Gastroesophageal sphincter (tissue), 4 donors: Measurements from ENCODE around the gene LEKR1. TPM values are rescaled to one million over a fixed set of nuclear protein-coding genes. Genes with fewer than 3 reads are reported as not detected.

Experiments
- ATAC-seq: fragments of 150-250 bp; one replicate; pipeline ENCODE4 v1.9.1; 2016; ENCODE audit warnings: mild to moderate bottlenecking, moderate library complexity
- H3K27ac ChIP-seq, 4 donors: fragments of 200-600 bp; sonication (generic) in 3 of 4; 1 replicate in 3 of 4; 2 replicates in 1 of 4; pipeline ENCODE4 v1.5.1; 2016 to 2019
- H3K27me3 ChIP-seq: fragments of 200-600 bp; sonication (generic); one replicate; pipeline ENCODE4 v1.5.1; 2019
- H3K36me3 ChIP-seq, 2 donors: fragments of 200-600 bp; sonication (generic); one replicate each; pipeline ENCODE4 v1.5.1; 2019; ENCODE audit warnings: control low read depth in 1 of 2
- H3K4me1 ChIP-seq, 3 donors: fragments of 200-600 bp; sonication (generic); 1 replicate in 2 of 3; 2 replicates in 1 of 3; pipeline ENCODE4 v1.5.1; 2016 to 2019; ENCODE audit warnings: control low read depth in 2 of 3
- H3K4me3 ChIP-seq, 2 donors: fragments of 200-600 bp; sonication (generic); one replicate each; pipeline ENCODE4 v1.5.1; 2019; ENCODE audit warnings: mild to moderate bottlenecking in 1 of 2, moderate library complexity in 1 of 2
- H3K9me3 ChIP-seq, 3 donors: fragments of 200-600 bp; sonication (generic); one replicate each; pipeline ENCODE4 v1.5.1; 2017 to 2019; ENCODE audit warnings: control low read depth in 2 of 3
- EP300 ChIP-seq: sonication (generic); formaldehyde crosslinking; IDR thresholded peaks from one replicate; pipeline ENCODE4 v1.6.1; 2017; ENCODE audit warnings: antibody characterized with exemption, mild to moderate bottlenecking
- POLR2A ChIP-seq, 2 donors: fragments of 450-650 bp; IDR thresholded peaks; one replicate each; pipeline ENCODE4 v1.6.1; 2017; ENCODE audit warnings: antibody characterized with exemption in 2 of 2, mild to moderate bottlenecking in 2 of 2, moderate library complexity in 1 of 2
- POLR2AphosphoS5 ChIP-seq: sonication (generic); formaldehyde crosslinking; IDR thresholded peaks from one replicate; pipeline ENCODE4 v1.6.1; 2017; ENCODE audit warnings: antibody characterized with exemption
- WGBS, 2 donors: methylation state at CpG; one replicate each; pipeline ENCODE4 v1.1.5; 2018; ENCODE audit warnings: low coverage in 1 of 2; 5-methylcytosine and 5-hydroxymethylcytosine counted together
- total RNA-seq, 4 donors: library from RNA; depleted of rRNA; stranded (reverse); fragments of >200 nt; gene quantifications; one replicate each; pipeline ENCODE4 v1.1.0, GENCODE V29; 2016
- TF ChIP-seq, protein P1 (sequence below), 4 experiments: fragments of 200-600 bp in 2 of 4; fragments of 450-650 bp in 2 of 4; sonication (generic) in 1 of 4; IDR thresholded peaks; one replicate each; pipeline ENCODE4 v1.5.1; 2017 to 2019; ENCODE audit warnings: antibody characterized with exemption in 4 of 4, mild to moderate bottlenecking in 2 of 4, moderate library complexity in 2 of 4

The LEKR1 gene
- total RNA-seq, 4 donors from 2014 or later, result 2.7 TPM; not detected in 3

DNA sequence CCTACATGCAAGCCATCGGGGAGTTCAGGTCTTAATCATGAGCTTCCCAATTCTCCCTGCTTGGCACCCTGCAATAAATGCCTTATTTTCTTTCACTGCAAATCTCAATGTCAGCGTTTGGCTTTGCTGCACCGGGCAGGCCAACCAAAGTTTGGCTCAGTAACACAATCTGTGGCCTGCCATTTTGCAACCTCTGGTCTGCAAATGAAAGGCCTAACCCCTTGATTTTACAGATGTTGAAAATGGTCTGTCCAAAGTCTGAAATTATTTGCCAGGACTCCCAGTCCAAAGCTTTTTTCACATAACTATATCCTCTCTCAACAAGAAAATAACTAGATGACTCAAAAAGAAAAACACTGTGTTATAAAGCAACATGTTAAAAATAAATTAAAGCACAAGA is 34.0 kb upstream of the LEKR1 start:
- Histone ChIP-seq H3K27ac (no peak overlapping the region), H3K9me3 (no peaks in the 10 kb centered on the region), H3K4me1 (no peaks in the 10 kb centered on the region), H3K36me3 (peaks cover 0 to 6% of the 10 kb centered on the region in 2 donors), H3K4me3 (no peak overlapping the region), H3K27me3 (no peaks in the 10 kb centered on the region)
- no peak for ATAC-seq
- 84 to 85% methylated on average over 3 of the region's 3 CpGs for WGBS, 2 donors
- TF ChIP-seq, protein P1, sequence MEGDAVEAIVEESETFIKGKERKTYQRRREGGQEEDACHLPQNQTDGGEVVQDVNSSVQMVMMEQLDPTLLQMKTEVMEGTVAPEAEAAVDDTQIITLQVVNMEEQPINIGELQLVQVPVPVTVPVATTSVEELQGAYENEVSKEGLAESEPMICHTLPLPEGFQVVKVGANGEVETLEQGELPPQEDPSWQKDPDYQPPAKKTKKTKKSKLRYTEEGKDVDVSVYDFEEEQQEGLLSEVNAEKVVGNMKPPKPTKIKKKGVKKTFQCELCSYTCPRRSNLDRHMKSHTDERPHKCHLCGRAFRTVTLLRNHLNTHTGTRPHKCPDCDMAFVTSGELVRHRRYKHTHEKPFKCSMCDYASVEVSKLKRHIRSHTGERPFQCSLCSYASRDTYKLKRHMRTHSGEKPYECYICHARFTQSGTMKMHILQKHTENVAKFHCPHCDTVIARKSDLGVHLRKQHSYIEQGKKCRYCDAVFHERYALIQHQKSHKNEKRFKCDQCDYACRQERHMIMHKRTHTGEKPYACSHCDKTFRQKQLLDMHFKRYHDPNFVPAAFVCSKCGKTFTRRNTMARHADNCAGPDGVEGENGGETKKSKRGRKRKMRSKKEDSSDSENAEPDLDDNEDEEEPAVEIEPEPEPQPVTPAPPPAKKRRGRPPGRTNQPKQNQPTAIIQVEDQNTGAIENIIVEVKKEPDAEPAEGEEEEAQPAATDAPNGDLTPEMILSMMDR (IDR thresholded peaks at IDR 0.05), result no peak
- TF ChIP-seq POLR2A (IDR thresholded peaks at IDR 0.05) (no peak), EP300 (no peak), POLR2AphosphoS5 (no peak)

DNA sequence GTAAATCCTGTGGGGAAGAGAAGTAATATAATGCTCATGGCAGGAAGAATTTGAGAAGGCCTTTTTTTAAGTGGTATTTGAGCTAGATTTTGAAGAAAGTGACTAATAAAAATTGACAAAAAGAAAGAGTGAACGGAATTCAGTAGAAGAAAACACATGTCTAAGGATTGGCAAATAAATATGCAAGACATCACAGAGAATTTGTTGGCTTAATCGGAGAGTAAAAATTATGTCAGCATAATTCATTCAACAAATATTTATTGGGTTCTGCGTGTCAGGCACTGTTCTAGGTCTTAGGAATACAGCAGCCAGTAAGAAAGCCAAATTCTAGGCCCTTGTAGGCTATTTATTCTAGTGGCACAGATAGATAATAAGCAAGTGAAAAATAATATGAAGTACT is 33.6 kb upstream of the LEKR1 start:
- H3K27ac ChIP-seq, result no peak overlapping the region
- H3K9me3 ChIP-seq, result no peaks in the 10 kb centered on the region
- no peak overlapping the region for H3K4me3 ChIP-seq
- ATAC-seq, result no peak
- WGBS, 2 donors, result 53 to 62% methylated on average over 3 of the region's 3 CpGs
- no peaks in the 10 kb centered on the region for H3K27me3 ChIP-seq
- H3K36me3 ChIP-seq, result peaks cover 0 to 6% of the 10 kb centered on the region in 2 donors
- no peaks in the 10 kb centered on the region for H3K4me1 ChIP-seq
- TF ChIP-seq POLR2A (IDR thresholded peaks at IDR 0.05), result no peak

DNA sequence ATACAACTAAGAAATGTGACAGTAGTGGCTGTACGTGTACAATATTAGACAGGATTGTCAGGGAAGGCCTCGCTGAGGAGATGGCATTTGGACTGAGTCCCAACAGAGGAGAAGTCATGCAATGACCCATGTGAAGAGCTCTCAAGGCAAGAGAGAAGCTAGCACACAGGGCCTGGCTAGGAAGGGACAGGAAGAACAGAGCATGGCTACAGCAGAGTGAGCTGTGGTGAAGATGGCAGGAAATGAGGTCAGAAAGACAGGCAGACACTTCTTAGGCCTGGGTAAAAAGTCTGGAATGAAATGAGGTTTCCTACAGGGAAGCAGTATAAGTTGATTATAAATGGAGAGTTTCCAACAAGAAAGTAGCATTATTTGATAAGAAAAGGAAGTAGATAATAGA is 33.2 kb upstream of the LEKR1 start:
- ATAC-seq, result no peak
- 81% methylated on average over 2 of the region's 2 CpGs; no CpG with 5 or more reads in 1 of the 2 donors for WGBS, 2 donors

DNA sequence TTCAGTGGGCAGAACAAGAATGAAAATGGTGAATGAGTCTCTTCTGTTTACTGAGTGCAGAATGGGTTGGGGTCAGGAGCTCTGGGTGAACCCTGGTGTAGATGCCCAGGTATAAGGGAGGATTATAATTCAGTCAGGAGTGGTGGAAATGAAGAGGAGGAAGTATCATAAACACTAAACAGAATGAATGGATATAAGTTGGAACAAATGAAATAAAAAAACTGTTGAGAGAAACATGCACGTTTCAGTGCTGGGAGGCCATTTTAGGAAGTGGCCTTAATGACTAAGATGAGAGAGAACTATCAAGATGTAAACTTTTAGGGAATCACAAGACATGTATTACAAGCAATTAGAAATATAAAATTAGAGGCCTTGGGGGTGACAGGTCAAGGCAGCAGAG is 32.8 kb upstream of the LEKR1 start:
- no peaks in the 10 kb centered on the region for H3K9me3 ChIP-seq
- no peak overlapping the region for H3K4me3 ChIP-seq
- H3K27ac ChIP-seq, result no peak overlapping the region
- no peaks in the 10 kb centered on the region for H3K36me3 ChIP-seq
- TF ChIP-seq POLR2A (IDR thresholded peaks at IDR 0.05), result no peak
- no peak for TF ChIP-seq EP300
- TF ChIP-seq, protein P1 (IDR thresholded peaks at IDR 0.05), result no peak
- no peak for TF ChIP-seq POLR2AphosphoS5
- H3K4me1 ChIP-seq, result no peaks in the 10 kb centered on the region
- WGBS, 2 donors, result 54% methylated on average over 1 of the region's 1 CpG; no CpG with 5 or more reads in 1 of the 2 donors
- no peak for ATAC-seq
- H3K27me3 ChIP-seq, result no peaks in the 10 kb centered on the region

More for the DNA sequence above, 33.2 kb upstream of the LEKR1 start:
- Histone ChIP-seq H3K4me3 (no peak overlapping the region), H3K27ac (no peak overlapping the region), H3K4me1 (no peaks in the 10 kb centered on the region), H3K27me3 (no peaks in the 10 kb centered on the region), H3K36me3 (peaks cover 0 to 4% of the 10 kb centered on the region in 2 donors), H3K9me3 (no peaks in the 10 kb centered on the region)
- TF ChIP-seq POLR2A (IDR thresholded peaks at IDR 0.05) (no peak), EP300 (no peak), POLR2AphosphoS5 (no peak)
- TF ChIP-seq, protein P1 (IDR thresholded peaks at IDR 0.05), result no peak

DNA sequence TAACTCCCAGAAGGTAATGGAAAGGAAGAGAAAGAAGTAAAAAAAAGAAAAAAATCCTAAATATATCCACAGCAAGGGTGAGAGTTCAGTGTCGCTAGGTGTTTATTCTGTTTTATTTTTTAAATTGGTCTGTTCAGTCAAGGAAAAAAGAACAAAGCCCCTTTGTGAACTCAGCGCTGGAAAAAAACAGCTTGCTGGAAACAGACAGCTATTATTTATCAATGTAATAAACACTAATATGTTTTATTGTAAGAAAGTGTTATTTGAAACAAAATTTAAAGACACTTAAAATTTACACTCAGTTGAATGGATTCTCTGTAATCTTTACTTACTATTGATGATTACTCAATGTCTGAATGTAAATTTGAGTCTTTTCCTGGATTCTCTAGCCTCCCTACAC is 32.3 kb upstream of the LEKR1 start:
- Histone ChIP-seq H3K27me3 (no peaks in the 10 kb centered on the region), H3K36me3 (no peaks in the 10 kb centered on the region), H3K4me1 (no peaks in the 10 kb centered on the region), H3K27ac (no peak overlapping the region), H3K4me3 (no peak overlapping the region), H3K9me3 (peaks cover 0 to under 1% (median 0%) of the 10 kb centered on the region in 3 donors)
- WGBS, 2 donors, result 76 to 80% methylated on average over 2 of the region's 2 CpGs
- no peak for TF ChIP-seq POLR2A (IDR thresholded peaks at IDR 0.05)
- TF ChIP-seq, protein P1 (IDR thresholded peaks at IDR 0.05), result no peak
- TF ChIP-seq EP300, result no peak
- no peak for TF ChIP-seq POLR2AphosphoS5
- ATAC-seq, result no peak
